ENCODE results near the gene BLOC1S1. TPM values are rescaled to one million over a fixed set of nuclear protein-coding genes. Genes with fewer than 3 reads are reported as not detected.
A peak's percentile ranks its signal among the peaks of the same experiment; 100 is the strongest.

The BLOC1S1 gene
- polyA plus RNA-seq, 1 donor: 109 TPM

DNA sequence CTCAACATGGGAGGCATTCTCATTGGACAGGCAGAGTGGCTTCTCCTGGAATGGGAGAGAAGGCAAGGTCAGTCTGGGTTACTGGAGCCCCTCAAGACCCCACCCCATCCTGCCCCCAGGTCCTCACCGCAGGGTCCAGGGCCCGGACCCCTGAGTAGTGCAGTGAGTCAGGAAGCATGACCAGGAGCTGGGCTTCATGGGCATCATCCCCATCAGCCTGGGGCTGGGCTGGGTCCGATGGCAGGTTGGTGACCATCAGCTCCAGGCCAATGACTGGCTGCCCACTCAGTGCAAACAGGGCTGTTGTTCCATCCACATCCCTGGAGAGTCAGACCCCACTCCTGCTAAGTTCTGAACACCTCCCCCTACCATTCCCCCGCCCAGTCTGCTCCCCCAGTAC lies 21.2 kb upstream of the BLOC1S1 start:
- no peak for DNase-seq

DNA sequence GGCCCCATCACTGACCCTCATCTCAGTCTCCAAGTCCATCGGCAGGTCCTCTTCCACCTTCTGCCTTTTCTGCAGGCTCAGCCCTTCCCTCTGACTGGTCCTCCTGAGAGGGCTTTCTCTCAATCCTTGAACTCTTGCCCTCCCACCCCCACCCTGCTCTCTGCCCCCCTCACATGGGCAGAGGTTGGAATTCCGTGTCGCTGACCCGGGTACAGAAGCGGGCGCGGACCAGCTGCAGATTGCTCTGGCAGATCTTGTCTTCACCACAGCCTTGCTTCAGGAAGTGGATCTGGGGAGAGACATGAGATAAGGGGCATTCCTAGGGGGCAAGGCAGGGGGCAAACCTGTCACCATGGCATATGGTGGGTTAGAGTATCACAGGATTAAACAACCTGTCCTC lies 20.5 kb upstream of the BLOC1S1 start:
- DNase-seq: no peak

DNA sequence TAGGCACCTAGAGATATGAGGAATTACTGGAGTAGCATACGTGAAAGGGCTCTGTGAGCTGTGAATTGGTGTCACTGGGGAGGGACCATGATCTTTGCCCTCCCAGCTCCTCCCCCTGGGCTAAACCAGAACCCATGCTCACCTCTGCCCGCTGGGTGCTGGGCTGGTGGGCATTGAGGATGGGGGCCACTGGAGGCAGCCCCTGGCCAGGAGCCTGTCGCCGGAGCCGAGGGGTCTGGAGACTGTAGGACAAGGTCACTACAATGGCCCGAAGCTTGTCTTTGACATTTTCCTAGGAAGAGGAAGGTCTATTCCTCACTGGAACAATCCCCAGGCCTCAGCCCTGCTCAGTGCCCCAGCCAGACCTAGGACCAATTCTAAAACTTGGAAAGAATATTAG lies 19.7 kb upstream of the BLOC1S1 start:
- DNase-seq: no peak

DNA sequence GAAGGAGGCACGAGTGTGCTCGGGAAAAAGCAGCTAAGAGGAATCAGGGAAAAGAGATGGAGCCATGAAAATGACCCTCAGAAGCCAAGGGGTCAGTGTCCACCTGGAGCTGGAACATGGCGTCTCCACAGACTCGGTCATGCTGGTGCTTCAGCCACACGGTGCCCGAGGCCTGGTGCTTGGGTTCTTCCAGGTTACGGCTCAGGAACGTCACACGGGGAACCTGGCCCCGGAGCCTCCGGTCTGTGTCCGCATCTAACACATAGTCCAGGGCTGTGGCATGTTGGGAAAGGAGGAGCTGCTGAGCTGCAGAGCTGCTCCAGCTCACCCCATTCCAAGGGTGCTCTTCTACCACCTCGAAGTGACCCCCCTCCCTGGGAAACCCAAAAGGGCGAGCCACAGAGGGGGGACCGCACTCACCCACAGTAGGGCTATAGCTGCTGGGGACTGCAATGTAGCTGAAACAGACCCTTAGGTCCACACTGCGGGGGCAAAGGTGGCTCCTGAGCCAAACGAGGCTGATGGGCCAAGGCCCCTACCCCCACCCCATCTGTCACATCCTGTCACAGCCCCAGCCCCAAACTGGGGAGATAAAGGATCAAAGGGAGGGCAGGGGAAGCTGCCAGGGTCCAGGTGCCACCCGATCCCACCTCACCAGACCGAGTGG lies 18.9 kb upstream of the BLOC1S1 start:
- DNase-seq: no peak

DNA sequence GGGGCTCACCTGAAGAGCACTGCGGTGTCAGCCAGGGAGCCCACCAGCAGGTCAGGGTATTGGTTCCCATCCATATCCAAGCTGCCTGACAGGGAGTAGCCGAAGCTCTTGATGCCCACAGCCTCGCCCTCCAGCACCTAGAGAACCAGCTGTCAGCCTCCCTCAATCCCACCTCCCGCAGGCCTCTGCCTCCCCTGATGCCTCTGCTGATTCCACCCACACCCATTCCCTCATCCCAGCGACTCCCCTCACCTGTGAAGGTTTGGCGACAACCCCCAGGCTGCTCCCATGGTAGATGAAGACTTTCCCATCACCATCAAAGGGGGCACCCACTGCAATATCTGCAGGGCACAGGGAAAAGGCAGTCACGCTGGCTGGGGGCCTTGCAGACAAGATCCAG lies 18.2 kb upstream of the BLOC1S1 start:
- DNase-seq: no peak

DNA sequence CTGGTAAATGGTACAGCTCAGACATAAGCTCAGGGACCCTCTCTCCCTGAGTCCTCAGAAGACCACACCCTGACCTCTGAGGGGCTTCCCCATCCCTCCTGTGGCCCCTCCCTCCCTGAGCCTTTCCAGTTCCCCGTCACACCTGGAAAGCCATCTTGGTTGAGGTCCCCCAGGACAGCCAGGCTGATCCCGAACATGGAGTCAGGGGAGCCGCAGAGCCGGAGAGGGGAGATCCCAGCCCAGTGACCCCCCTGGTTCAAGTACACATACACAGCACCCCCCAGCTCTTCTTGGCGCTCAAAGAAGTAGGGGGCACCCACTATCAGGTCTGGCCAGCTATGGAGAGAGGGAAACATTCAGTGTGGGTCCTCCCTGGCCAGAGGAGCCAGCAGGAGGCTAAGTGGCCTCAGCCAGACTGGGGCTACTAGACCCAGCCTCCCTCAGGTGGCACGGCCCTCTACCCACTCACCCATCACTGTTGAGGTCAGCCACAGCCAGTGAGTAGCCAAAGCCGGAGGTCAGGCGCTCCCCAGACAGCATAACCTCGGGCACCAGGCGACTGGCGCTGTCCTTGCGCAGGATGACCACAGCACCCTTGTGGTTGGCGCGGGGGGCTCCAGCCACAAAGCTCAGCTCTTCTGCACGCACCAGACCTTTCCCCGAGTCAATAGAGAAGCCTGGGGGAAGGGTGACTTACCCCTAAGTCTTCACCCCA lies 17.4 kb upstream of the BLOC1S1 start:
- no peak for DNase-seq

DNA sequence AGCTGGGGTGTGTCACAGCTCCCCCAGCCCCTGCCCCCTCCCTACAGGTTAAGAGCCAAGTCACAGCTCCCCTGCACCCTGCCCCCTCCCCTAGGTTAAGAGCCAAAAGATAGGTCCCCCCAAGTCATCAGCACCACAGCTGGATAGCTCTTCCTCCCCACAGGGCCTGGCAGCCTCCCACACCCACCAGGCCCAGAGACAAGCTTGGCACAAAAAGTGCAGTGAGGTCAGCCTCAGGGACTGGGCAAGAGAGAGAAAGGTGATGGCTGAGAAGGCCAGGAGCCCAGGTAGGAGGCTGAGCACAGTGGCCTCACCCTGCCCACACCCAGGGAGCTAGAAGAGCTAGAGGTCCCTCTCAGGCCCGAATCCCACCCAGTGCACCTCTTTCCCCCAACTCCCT lies 16.9 kb upstream of the BLOC1S1 start:
- no peak for DNase-seq

DNA sequence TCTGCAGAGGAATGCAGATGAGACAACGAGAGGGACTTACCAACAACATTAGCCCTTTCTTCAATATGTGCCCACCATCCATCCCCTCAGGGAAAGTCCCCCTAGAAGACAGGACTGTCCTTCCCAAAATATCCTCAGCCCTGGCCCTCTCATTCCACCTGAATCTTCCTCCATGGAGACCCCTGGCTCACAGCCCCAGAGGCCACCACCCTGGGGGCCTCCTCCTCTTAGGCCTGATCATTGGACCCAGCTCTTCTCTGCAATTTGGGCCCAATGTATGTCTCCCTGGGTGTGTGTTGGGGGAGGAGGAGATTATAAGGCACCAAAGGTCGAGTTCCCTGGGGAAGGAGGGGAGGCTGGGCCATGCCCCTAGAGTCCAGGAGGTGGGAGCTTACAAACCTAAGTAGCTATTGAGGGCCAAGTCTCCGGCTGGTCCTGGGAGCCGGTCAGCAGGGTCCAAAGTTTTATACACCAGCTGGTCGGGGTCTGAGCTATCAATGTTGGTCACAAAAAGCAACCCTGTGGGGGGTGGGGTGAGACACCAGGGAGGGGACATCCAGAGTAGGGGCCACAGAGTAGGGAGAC lies 16.3 kb upstream of the BLOC1S1 start:
- DNase-seq: no peak

DNA sequence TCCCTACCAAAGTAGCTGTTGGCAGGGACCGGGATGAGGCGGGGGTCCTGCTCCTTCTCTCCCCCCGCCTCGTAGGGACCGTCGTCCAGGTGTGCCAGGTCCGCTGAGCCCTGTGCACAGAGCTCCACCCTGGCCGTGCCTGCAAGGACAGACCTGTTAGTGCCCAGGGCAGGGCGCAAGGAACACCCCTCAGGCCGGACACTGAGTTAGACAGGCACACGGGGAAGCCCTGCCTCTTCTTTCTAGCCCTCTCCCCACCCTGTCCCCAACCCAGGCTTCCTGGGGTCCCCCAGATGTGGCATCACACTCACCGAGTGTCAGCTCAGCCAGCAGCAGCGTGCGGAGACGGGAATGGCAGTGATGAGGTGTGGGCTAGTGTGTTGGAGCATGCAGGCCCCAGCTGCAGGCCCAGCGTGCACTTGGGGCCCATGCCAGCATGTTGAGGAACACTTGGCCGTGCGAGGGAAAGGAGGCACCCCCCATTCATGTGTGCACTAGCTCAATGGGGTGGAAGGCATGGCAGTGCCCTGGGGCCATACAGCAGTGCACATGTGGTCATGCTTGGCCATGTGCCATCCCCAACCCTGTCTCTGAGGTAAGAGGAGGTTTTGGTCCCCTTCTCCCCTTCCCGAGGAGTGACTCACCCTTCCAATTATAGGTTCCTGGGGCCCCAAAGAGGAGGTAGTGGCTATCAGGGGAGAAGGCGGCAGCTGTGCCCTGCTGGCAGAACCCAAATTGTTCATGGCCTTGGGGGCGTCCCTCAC lies 15.4 kb upstream of the BLOC1S1 start:
- no peak for DNase-seq

DNA sequence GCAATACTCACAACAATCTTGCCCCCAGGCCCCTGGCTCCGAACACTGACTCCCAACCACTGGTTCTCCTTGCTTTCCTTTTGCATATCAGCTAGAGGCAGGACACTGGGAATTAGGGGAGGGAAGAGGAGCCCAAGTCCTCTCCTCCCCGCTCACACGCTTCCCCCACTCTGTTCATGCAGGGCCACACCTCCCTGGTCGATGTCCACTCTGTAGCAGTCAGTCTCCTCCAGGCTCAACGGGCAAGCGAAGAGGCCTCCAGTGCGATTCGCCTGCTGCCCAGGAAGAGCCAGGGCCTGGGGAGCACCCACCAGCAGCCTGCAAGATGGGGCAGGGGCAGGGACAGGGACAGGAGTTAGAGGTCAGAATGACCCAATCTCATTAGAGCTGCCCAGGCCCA lies 13.0 kb upstream of the BLOC1S1 start:
- no peak for DNase-seq

DNA sequence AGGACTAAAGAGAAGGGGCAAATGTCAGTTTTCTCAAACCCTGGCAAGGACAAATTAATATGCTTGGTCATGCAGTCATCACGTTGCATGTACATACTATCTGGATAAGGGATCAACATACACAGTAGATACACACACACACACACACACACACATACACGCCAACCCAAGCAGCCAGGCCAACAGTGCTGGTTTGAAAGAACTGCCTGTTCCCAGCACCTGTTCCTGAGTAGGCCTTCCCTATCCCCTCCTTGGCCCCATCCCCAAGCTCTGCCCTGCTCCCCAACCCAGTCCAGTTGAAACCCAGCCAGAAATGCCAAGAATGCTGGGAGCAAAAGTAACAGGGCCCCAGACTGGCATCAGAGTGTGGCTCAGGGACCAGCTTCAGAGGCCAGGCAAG lies 12.6 kb upstream of the BLOC1S1 start:
- peak; percentile 64 for DNase-seq

DNA sequence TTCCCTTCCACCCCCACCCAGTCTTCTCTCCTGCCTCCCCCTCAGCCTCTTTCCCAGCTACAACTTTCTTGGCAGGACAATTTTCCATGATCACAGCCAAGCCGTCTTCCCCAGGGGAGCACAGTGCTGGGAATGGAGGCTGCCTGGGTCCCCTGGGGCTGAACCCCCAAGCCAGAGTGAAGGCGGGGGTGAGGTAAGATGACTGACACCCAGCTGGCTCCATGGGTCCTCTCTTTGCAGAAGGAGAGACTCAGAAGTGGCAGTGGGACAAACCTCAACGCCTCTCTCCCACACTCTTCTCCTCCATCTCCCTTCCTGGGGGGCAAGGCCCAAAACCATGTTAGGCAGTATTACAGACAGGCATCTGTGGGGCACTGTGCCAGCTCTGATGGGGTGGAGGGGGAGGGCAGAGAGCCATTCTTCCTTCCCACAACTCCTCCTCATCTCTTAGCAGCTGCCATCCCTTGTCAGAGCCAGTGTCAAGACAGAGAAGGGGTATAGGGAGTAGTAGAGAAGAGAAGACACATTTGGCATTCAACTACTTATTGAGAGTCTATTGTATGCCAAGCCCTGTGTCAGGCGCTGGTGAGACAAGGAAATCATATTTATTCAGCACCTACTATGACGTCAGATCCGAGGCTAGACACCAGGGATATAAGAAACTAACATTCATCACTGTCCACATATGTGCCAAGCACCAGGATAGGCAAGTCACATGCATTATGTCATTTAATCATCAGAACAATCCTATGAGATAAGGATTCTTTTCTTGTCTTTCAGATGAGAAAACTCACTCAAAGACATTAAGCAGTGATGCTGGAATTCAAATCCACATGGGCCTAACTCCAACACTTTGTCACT lies 11.7 kb upstream of the BLOC1S1 start:
- no peak for DNase-seq

DNA sequence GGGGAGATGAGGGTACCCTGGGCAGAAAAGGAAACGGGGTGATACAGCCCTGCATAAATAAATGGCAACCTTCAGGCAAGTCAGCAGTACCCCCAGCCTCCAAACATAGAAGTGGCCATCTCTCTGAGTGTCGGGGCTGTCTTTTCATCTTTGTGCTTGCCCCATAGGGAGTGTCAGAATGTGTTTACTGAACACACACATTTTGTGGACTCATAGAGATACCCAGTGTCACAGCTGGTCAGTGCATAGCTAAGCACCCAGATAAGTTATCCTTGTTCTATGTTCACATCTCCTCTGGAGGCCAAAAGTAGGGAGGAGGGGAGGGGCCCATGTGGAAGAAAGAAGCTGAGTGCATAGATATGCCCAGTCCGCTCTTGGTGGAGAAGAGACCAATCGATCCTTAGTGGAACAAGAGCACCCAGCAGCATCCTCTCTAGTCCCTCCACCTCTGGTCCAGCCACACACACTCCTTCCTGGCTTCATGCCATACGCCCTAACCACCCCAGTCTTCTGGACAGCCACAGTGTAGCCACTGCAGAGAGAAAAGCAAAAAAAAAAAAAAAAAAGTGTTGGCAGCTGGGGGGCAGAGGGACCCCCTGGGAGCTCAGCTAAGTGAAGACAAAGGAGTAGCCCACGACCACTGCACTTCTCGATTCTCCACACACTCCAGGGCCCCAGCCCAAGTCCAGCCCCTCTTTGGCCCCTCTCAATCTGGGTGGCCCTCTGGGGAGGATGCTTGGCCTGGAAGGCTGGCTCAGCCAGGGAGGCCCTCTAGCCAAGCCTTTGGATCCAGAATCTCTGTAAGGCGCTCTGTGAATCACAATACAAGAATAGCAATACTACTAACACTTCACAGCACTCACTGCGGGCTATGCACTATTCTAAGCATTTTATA lies 10.8 kb upstream of the BLOC1S1 start:
- DNase-seq: no peak

DNA sequence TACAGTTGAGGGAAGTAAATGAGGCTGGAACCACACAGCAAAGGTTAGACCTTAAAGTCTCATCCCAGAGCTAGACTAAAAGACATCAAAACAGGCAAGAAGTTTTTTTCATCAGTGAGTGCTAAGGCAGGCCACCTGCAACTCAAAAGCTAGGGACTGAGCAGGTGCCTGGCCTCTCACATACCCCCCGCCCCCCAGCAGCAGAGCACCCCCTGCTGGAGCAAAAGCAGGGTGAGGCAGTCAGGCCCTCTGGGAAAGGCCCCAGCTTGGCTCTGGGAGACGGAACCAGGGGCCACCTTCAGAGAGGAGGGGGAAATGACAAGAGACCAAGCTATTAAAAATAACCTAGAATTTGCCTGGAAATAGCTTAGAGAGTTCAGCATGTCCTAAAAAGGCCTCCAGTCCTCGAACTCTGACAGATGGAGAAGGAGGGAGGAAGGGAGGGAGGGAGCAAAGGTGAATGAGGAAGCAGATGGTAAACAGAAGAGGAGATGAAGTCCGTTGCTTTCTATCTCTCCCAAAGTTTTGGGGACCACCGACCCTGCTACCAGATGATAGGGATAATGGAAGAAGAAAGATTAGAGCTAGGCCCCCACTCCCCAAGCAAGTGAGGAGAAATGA lies 10.0 kb upstream of the BLOC1S1 start:
- no peak for DNase-seq

DNA sequence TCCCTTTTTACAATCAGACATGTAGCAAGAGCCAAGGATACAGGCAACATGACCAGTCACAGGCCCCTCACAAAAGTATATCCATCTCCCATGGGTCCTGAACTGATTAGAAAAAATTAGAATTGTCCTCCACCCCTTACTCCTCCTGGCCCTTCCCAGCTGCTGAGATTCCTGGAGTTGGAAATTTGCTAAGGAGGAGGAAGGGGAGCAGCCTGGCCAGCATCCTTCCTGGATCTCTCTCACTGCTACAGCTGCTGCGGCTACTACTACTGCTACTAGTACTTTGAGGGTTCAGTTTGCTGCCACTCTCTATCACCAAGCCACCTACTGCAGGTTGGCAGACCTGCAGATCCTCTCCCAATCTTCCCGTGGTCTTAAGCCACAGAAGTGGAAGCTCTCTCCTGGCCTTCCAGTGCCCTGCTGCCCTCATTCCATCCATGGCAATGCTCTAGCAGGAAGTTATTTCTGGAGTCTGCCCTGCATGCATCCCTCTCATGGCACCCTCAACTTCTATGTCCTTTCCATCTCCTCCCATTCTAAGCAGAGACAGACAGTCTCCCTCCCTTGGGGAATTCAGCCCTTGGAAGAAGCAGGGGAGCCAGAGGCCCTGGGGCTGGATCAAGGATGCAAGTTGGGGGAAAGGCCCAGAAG lies 9.2 kb upstream of the BLOC1S1 start:
- DNase-seq: no peak

DNA sequence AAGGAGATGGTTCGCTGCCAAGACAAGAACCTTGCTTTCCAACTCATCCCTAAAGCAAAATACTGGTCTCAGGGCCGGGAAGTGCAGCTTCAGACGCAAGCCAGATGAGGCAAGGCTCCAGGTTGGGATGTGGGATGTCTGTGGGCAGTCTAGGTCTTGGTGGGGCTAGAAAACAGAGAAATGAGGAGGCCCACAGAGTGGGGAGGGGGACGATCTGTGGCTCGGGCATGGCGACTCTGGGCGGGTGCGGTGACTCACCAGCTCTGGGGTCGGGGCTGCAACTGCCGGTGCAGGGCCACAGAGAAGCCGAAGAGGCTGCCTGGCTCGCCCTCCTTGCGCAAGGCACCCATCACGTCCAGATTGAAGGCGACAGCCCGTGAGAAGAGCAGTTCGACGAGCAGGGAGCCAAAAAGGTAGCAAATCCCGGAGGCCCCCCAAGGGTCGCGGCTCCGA lies 8.6 kb upstream of the BLOC1S1 start:
- no peak for DNase-seq

DNA sequence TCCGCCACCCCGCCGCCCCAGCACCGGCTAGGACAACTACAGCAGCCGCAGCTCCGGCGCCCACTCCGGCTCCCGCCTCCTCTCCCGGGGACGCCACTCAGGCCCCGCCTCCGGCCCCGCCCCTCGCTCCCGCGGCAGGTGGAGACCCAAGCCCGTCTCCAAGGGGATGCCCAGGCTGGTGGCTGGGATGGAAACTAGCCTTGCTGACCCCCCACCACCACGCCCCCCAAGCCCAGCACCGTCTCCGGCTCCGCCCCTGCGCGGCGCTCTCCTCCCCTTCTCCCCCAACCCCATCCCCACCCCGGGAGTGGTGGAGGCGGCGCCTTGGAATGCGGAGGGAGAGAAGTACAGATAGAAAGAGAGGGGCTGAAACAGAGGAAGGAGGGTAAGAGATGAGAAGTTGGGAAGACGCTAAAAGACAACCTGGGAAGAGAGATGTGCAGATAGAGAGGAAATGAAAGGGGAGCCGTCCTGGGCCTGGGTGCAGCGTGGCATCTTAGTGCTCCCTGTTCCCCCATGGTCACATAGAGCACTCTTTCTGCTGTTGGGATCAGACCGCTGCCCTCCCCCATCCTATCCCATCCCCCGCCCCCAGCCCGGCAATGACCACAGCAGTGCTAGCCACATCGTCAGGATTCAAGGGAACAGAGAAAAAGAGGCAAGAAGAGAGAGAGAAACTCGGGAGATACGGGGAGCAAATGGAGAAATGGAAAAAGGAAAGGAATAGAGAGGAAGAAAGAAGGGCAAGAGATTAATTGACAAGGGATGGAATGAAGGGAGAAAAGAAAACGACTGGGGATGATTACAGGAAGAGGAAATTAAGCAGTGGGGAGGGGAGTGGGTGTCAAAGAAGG lies 7.8 kb upstream of the BLOC1S1 start, which contains the start of gene ITGA7:
TSS of gene ITGA7 (minus strand) at position 64 of the 854 bp plus-strand sequence. CDS start 222 bp downstream, outside the sequence.
- no peak for DNase-seq

DNA sequence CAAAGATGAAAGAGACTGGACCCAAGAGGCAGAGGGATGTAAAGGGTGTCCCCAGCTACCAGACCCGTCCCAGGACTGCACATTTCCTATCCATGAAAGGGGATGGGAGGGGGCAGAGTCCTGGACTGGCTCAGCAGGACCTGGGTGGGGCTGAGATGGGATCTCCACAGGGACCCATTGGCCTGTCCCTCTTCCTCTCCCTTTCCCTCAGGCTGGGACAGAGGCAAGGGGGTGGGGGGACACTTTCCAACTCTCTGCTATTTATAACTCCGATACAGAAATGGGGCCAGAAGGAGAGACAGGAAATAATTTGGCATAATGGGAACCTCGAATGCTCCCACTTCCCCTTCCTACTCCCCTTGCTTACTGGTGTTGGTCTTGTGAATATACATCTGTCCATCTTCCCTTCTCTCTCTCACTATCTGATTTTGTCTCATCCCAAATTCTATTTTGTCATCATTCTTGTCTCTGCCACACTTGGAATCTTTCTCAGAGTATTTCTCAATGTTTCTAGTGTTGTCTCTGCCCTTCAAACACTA lies 7.1 kb upstream of the BLOC1S1 start:
- no peak for DNase-seq
